Bronchial epithelial cell (primary cell): ENCODE data around the gene C3orf52. TPM values are rescaled to one million over a fixed set of nuclear protein-coding genes. Genes with fewer than 3 reads are reported as not detected.
"Not testable (repeated sequence)": the region's sequence is repeated elsewhere in the genome, so short reads cannot be mapped to it uniquely, and the experiment has no call there.

Source experiments
- DNase-seq: peaks from one replicate; pipeline ENCODE4 v3.0.0-alpha.2; 2010; ENCODE audit warnings: low read depth
- FAIRE-seq: peaks from 2 replicates; lab custom pipeline; 2011; peaks lifted over from hg19 to GRCh38; lab: Jason Lieb, UNC
- H3K27me3 ChIP-seq: 2 replicates; pipeline ENCODE4 v1.5.1; 2011; ENCODE audit warnings: low read length; ENCODE audit not compliant: control insufficient read depth, insufficient read depth
- H3K36me3 ChIP-seq: 2 replicates; pipeline ENCODE4 v1.5.1; 2011; ENCODE audit warnings: low read length; ENCODE audit not compliant: control insufficient read depth, insufficient read depth
- H3K4me3 ChIP-seq: 2 replicates; pipeline ENCODE4 v1.5.1; 2011; ENCODE audit warnings: mild to moderate bottlenecking, low read depth, low read length, control low read depth
- total RNA-seq: library from RNA; depleted of rRNA; stranded (reverse); fragments of >200 nt; gene quantifications from 2 replicates; pipeline ENCODE4 v1.2.1, GENCODE V29; 2014
- TF ChIP-seq, protein P1 (sequence below): IDR thresholded peaks from 2 replicates; pipeline ENCODE4 v1.5.1; 2011; ENCODE audit warnings: mild to moderate bottlenecking, moderate library complexity, low read length, control low read depth, inconsistent platforms; ENCODE audit not compliant: insufficient read depth, severe bottlenecking

The C3orf52 gene
- total RNA-seq, 1 donor from 2014 or later = 45.5 TPM

DNA sequence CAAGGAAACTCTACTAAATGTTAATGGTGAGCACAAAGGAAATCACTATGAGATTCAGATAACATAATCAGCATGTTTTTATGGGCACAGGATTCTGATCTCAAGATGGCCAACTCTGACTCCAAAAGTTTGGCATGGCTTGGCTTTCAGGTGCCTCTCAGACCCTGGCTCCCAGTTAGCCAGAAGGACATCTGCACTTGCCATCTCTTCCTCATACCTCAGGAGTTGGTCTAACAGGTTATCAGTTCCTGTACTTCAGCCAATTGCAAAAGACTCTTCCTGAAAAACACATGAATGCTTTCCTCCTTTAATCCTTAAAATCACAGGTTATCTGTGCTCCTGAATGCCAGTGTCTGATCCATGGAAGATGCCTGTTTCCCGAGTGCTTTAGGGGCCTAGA is 26.7 kb upstream of the C3orf52 start:
- H3K27me3 ChIP-seq = no peaks in the 10 kb centered on the region
- TF ChIP-seq, protein P1, sequence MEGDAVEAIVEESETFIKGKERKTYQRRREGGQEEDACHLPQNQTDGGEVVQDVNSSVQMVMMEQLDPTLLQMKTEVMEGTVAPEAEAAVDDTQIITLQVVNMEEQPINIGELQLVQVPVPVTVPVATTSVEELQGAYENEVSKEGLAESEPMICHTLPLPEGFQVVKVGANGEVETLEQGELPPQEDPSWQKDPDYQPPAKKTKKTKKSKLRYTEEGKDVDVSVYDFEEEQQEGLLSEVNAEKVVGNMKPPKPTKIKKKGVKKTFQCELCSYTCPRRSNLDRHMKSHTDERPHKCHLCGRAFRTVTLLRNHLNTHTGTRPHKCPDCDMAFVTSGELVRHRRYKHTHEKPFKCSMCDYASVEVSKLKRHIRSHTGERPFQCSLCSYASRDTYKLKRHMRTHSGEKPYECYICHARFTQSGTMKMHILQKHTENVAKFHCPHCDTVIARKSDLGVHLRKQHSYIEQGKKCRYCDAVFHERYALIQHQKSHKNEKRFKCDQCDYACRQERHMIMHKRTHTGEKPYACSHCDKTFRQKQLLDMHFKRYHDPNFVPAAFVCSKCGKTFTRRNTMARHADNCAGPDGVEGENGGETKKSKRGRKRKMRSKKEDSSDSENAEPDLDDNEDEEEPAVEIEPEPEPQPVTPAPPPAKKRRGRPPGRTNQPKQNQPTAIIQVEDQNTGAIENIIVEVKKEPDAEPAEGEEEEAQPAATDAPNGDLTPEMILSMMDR = no peak
- no peaks in the 10 kb centered on the region for H3K36me3 ChIP-seq
- DNase-seq = no peak
- no peak overlapping the region for H3K4me3 ChIP-seq
- FAIRE-seq = no peak

DNA sequence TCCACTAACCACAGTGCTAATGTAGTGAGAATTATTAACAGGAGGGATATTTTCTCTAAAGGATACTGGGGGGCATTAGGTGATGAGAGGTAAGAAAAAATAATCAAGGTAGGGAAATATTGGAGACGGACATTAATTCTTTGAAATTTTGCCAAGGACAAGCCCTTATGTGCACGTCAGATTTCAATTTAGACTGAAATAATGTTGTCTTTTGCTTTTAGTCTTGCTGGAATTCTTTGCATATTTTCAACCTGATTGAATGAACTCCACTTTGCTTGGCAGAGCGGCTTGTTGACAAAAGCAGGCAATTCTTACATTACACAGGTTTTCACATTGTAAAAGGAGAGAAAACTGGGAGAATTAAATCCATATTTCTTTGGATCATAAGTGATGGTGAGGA is 25.0 kb upstream of the C3orf52 start:
- Histone ChIP-seq H3K27me3 (no peaks in the 10 kb centered on the region), H3K4me3 (no peak overlapping the region), H3K36me3 (no peaks in the 10 kb centered on the region)
- FAIRE-seq (no peak), DNase-seq (no peak)
- TF ChIP-seq, protein P1 = no peak

DNA sequence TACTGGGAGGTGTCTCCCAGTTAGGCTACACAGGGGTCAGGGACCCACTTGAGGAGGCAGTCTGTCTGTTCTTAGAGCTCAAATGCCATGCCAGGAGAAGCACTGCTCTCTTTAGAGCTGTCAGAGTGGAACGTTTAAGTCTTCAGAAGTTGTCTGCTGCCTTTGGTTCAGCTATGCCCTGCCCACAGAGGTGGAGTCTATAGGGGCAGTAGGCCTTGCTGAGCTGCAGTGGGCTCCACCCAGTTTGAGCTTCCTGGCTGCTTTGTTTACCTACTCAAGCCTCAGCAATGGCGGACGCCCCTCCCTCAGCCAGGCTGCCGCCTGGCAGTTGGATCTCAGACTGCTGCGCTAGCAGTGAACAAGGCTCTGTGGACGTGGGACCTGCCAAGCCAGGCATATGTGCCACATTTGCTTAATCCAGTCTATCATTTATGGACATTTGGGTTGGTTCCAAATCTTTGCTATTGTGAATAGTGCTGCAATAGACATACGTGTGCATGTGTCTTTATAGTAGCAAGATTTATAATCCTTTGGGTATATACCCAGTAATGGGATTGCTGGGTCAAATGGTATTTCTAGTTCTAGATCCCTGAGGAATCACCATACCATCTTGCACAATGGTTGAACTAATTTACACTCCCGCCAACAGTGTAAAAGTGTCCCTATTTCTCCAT is 13.7 kb upstream of the C3orf52 start:
- not testable (repeated sequence) for H3K4me3 ChIP-seq, FAIRE-seq, H3K36me3 ChIP-seq, H3K27me3 ChIP-seq, DNase-seq

DNA sequence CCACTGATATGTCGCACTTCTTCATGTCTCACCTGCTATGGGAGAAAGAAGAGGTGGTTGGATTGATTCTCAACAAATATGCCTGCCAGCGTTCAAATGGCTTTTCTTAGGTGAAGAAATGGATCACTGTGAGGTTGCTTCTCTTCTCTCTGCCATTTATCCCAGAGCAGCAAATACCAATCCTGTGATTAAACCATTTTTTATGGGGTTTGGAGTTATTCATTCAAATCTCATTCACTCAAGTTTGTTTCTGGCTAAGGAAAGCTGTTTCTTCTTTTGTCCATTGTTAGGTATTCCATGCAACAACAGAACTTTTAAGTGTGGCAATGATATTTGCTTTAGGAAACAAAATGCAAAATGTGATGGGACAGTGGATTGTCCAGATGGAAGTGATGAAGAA is 12.2 kb upstream of the C3orf52 start:
- TF ChIP-seq, protein P1 = no peak
- FAIRE-seq = no peak
- DNase-seq = peak; percentile 76
- Histone ChIP-seq H3K27me3 (no peaks in the 10 kb centered on the region), H3K36me3 (no peaks in the 10 kb centered on the region), H3K4me3 (no peak overlapping the region)

DNA sequence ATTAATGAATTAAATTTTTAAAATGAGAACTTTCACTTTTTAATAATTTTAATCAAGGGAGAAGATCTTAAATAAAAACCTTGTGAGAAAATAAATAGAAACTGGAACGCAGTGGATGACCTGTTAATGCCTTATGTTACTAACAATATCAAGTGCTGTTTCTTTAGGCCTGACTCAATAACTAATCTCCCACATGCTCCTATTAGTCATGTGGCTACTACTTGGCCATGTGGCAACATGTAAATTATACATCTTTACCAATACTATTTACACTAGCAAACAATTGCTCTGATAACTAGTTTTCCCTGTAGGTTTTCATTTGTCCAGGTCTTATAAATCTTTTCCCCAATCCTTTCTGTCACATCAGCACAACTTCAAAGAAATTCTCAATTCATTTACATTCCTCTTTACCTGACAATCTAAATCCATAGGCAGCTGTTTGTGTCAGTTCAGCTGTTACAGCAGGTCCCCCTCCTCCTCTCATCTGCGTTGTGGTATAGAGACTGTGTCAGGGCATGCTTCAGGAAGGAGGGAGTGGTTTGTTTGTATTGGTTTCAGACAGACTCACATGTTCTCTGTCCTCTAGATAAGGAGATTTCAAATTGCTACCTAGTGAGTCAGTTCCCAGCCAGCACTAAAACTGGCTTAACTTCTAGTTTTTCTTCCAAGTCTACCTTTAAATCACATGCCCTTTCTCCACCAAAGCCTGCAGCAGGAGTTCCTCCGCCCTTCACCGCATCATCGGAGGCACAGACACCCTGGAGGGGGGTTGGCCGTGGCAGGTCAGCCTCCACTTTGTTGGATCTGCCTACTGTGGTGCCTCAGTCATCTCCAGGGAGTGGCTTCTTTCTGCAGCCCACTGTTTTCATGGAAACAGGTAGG is 11.3 kb upstream of the C3orf52 start:
- DNase-seq = peak; percentile 100
- peak; percentile 18 for FAIRE-seq
- Histone ChIP-seq H3K4me3 (no peak overlapping the region), H3K36me3 (no peaks in the 10 kb centered on the region), H3K27me3 (no peaks in the 10 kb centered on the region)
- TF ChIP-seq, protein P1 = no peak
